Activated CD4-positive, alpha-beta memory T cell treated with anti-CD3 and anti-CD28 coated beads for 36 hours (primary cell): ENCODE results near the gene LY6G6D. TPM values are rescaled to one million over a fixed set of nuclear protein-coding genes. Genes with fewer than 3 reads are reported as not detected.
A peak's percentile ranks its signal among the peaks of the same experiment; 100 is the strongest.

Experiments
- CTCF ChIA-PET: fragments of 350-600 bp; sonication (Branson Sonifier 250); formaldehyde crosslinking; loops from one replicate; lab custom pipeline; 2021; ENCODE audit warnings: antibody characterized with exemption, inconsistent platforms; lab: Charles Lee
- POLR2A ChIA-PET: fragments of 350-600 bp; sonication (Branson Sonifier 250); formaldehyde crosslinking; loops from one replicate; lab custom pipeline; 2021; ENCODE audit warnings: antibody characterized with exemption; lab: Charles Lee
- DNase-seq: peaks from one replicate; pipeline ENCODE4 v3.0.0-alpha.2; 2020
- H3K27ac Mint-ChIP-seq: one replicate; pipeline ENCODE4 v1.8.0; 2021; ENCODE audit warnings: mixed read lengths
- H3K27me3 Mint-ChIP-seq: one replicate; pipeline ENCODE4 v1.8.0; 2021; ENCODE audit warnings: mixed read lengths
- H3K36me3 Mint-ChIP-seq: one replicate; pipeline ENCODE4 v1.8.0; 2021; ENCODE audit warnings: mixed read lengths
- H3K4me1 Mint-ChIP-seq: one replicate; pipeline ENCODE4 v1.8.0; 2021; ENCODE audit warnings: low read depth, mixed read lengths
- H3K4me3 Mint-ChIP-seq: one replicate; pipeline ENCODE4 v1.8.0; 2021; ENCODE audit warnings: mild to moderate bottlenecking, mixed read lengths
- H3K9me3 Mint-ChIP-seq: one replicate; pipeline ENCODE4 v1.8.0; 2021; ENCODE audit warnings: mixed read lengths
- intact Hi-C: fragments of 100-400 bp; cut with micrococcal nuclease; formaldehyde crosslinking; loops from one replicate; pipeline ENCODE4 v1.15.1; 2023
- total RNA-seq, 2 experiments: library from RNA; stranded (reverse); gene quantifications; one replicate each; pipeline ENCODE4 v1.2.3, GENCODE V29; 2021

LY6G6D gene
- total RNA-seq, 2 experiments from 2014 or later, result not detected

GRCh38 chr6:31730631-31731086, 15.5 kb downstream of the LY6G6D start:
- no peak overlapping the region for H3K4me3 Mint-ChIP-seq
- no peak for DNase-seq
- no peaks in the 10 kb centered on the region for H3K27me3 Mint-ChIP-seq
- H3K4me1 Mint-ChIP-seq, result peaks cover 67% of the 10 kb centered on the region
- POLR2A ChIA-PET, result interaction anchor here (1.5 to 2.5 kb wide), 2 partner anchors 8 to 104 kb away, joined by 5 to 11 read pairs; partner anchors contain the start of gene MSH5
- H3K27ac Mint-ChIP-seq, result peak overlapping the region; percentile 10
- H3K36me3 Mint-ChIP-seq, result peaks cover 46% of the 10 kb centered on the region
- intact Hi-C loops, result loop anchor here (10.0 kb wide), 2 partner anchors 244 to 1166 kb away; partner anchors contain the start of gene DXO
- no peaks in the 10 kb centered on the region for H3K9me3 Mint-ChIP-seq
- CTCF ChIA-PET, result interaction anchor here (1.0 to 4.2 kb wide), 13 partner anchors 9 to 161 kb away, joined by 4 to 40 read pairs (median 6); partner anchors contain the start of genes ABHD16A, HSPA1A, HSPA1L and LSM2

DNA sequence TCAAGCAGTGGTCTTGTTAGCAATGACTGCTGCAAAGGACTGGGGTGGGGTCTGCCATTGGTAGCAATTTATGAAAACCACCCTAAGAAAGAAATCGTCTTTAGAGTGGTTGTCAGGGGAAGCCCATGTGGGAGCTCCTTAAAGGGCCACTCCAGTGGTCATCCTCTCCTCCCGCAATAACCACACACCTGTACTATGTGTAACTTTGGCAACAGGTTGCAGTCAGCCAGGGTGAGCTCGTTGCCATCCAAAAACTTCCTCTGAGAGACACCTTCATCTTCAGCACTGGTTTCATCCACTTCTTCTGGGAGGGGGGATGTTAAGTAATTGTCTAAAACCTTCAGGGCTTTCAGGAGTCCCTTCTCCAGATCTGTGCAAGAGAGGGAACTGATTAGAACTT, 16.9 kb downstream of the LY6G6D start:
- no peaks in the 10 kb centered on the region for H3K27me3 Mint-ChIP-seq
- POLR2A ChIA-PET, result interaction anchor here (1.1 to 1.2 kb wide), 2 partner anchors 91 to 131 kb away, joined by 3 to 5 read pairs; no protein-coding TSS in a partner anchor
- H3K4me1 Mint-ChIP-seq, result peaks cover 59% of the 10 kb centered on the region

GRCh38 chr6:31733734-31734133, 18.6 kb downstream of the LY6G6D start:
- Mint-ChIP-seq H3K9me3 (no peaks in the 10 kb centered on the region), H3K36me3 (peaks cover 51% of the 10 kb centered on the region), H3K27me3 (no peaks in the 10 kb centered on the region), H3K4me3 (peak overlapping the region; percentile 98), H3K4me1 (peaks cover 64% of the 10 kb centered on the region), H3K27ac (peak overlapping the region; percentile 88)
- POLR2A ChIA-PET, result interaction anchor here (1.1 kb wide), 1 partner anchor 81 kb away, joined by 4 read pairs; the partner anchor contains the start of gene BAG6
- intact Hi-C loops, result loop anchor here (10.0 kb wide), 2 partner anchors 241 to 1169 kb away; partner anchors contain the start of gene DXO
- CTCF ChIA-PET, result interaction anchor here (0.6 to 8.1 kb wide), 3 partner anchors 36 to 462 kb away, joined by 3 to 67 read pairs (median 6); no protein-coding TSS in a partner anchor
- DNase-seq, result no peak

More for the DNA sequence above, 16.9 kb downstream of the LY6G6D start:
- peaks cover 51% of the 10 kb centered on the region for H3K36me3 Mint-ChIP-seq
- no peak overlapping the region for H3K27ac Mint-ChIP-seq
- H3K9me3 Mint-ChIP-seq, result no peaks in the 10 kb centered on the region
- intact Hi-C loops, result loop anchor here (10.0 kb wide), 2 partner anchors 243 to 1167 kb away; partner anchors contain the start of gene DXO
- no peak overlapping the region for H3K4me3 Mint-ChIP-seq
- CTCF ChIA-PET, result interaction anchor here (1.4 to 3.6 kb wide), 4 partner anchors 38 to 99 kb away, joined by 5 to 30 read pairs (median 17); partner anchors contain the start of gene LY6G5C
- no peak for DNase-seq

DNA sequence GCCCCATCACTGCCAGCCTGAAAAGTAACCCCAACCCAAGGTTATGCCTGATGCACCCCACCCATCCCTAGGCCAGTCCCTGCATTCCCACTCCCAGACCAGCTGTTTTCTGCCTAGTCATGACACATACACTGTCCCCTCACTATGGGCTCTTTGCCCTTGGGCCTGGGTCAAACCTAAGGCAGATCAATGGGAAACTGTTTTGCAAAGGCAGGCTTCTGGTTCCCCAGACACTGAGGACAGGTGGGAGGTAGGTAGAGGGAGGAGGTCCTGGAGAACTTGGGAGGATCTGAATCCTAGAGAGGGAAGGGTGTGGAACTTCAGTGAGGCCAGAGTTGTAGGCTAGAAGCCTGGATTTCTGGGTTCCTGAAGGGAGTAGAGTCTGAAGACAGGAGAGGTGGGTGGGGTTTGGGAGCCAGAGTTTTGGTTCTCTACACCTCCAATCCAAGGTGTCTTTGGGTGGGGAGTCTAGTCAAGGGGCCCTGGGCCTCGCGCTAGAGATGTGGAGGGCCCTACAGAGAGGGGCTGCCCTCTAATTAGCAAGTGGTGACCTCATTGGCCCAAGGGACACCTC, 19.2 kb downstream of the LY6G6D start:
- ChIA-PET CTCF (interaction anchor here (0.6 to 8.1 kb wide), 3 partner anchors 37 to 461 kb away, joined by 3 to 67 read pairs (median 3); partner anchors contain the start of gene LY6G5C), POLR2A (interaction anchor here (0.7 to 3.0 kb wide), 4 partner anchors 73 to 193 kb away, joined by 3 to 15 read pairs (median 3); partner anchors contain the start of genes DDX39B, HSPA1B and LSM2)
- Mint-ChIP-seq H3K27me3 (no peaks in the 10 kb centered on the region), H3K4me1 (peaks cover 64% of the 10 kb centered on the region), H3K4me3 (peak overlapping the region; percentile 98), H3K9me3 (no peaks in the 10 kb centered on the region), H3K36me3 (peaks cover 49% of the 10 kb centered on the region), H3K27ac (peak overlapping the region; percentile 88)
- intact Hi-C loops, result loop anchor here (10.0 kb wide), 2 partner anchors 240 to 1170 kb away; partner anchors contain the start of gene DXO
- no peak for DNase-seq

GRCh38 chr6:31734821-31735406, 19.8 kb downstream of the LY6G6D start:
- ChIA-PET POLR2A (interaction anchor here (0.6 to 3.0 kb wide), 7 partner anchors 49 to 194 kb away, joined by 3 to 15 read pairs (median 3); partner anchors contain the start of genes DDX39B, HSPA1B and LSM2), CTCF (interaction anchor here (1.3 to 8.1 kb wide), 4 partner anchors 36 to 95 kb away, joined by 3 to 67 read pairs (median 7); partner anchors contain the start of gene LY6G5C)
- Mint-ChIP-seq H3K4me3 (peak overlapping the region; percentile 98), H3K27me3 (no peaks in the 10 kb centered on the region), H3K4me1 (peaks cover 65% of the 10 kb centered on the region), H3K27ac (peak overlapping the region; percentile 88), H3K36me3 (peaks cover 50% of the 10 kb centered on the region), H3K9me3 (no peaks in the 10 kb centered on the region)
- intact Hi-C loops, result loop anchor here (5.0 to 10.0 kb wide), 4 partner anchors 188 to 1170 kb away; partner anchors contain the start of genes ATP6V1G2, DXO, NFKBIL1 and PSMB8
- DNase-seq, result peak; percentile 76

GRCh38 chr6:31736021-31736767, 21.0 kb downstream of the LY6G6D start, which contains the start of gene CLIC1:
Gene CLIC1 (minus strand): TSS chr6:31736530. CDS start chr6:31736300, 230 bp downstream.
- intact Hi-C loops, result loop anchor here (5.0 to 10.0 kb wide), 4 partner anchors 189 to 1171 kb away; partner anchors contain the start of genes ATP6V1G2, DXO, NFKBIL1 and PSMB8
- Mint-ChIP-seq H3K4me1 (peaks cover 64% of the 10 kb centered on the region), H3K4me3 (peak within 1 kb of the TSS; percentile 98), H3K27me3 (no peaks in the 10 kb centered on the region), H3K9me3 (no peaks in the 10 kb centered on the region), H3K36me3 (peaks cover 52% of the 10 kb centered on the region), H3K27ac (peak within 1 kb of the TSS; percentile 88)
- CTCF ChIA-PET, result interaction anchor here (1.1 to 8.1 kb wide), 4 partner anchors 35 to 94 kb away, joined by 3 to 67 read pairs (median 7); no protein-coding TSS in a partner anchor
- POLR2A ChIA-PET, result interaction anchor here (0.6 to 3.4 kb wide), 8 partner anchors 10 to 94 kb away, joined by 3 to 15 read pairs (median 3); partner anchors contain the start of genes GPANK1 and HSPA1B
- DNase-seq, result peak; percentile 91

GRCh38 chr6:31736768-31737314, 21.7 kb downstream of the LY6G6D start:
- intact Hi-C loops, result loop anchor here (5.0 to 10.0 kb wide), 4 partner anchors 190 to 1172 kb away; partner anchors contain the start of genes ATP6V1G2, DXO, NFKBIL1 and PSMB8
- Mint-ChIP-seq H3K36me3 (peaks cover 55% of the 10 kb centered on the region), H3K4me1 (peaks cover 66% of the 10 kb centered on the region), H3K27ac (peak overlapping the region; percentile 88), H3K4me3 (peak overlapping the region; percentile 98), H3K27me3 (no peaks in the 10 kb centered on the region), H3K9me3 (no peaks in the 10 kb centered on the region)
- POLR2A ChIA-PET, result interaction anchor here (0.7 to 3.4 kb wide), 6 partner anchors 76 to 99 kb away, joined by 3 to 15 read pairs (median 8); partner anchors contain the start of genes HSPA1A, HSPA1B and HSPA1L
- CTCF ChIA-PET, result interaction anchor here (1.1 to 8.1 kb wide), 8 partner anchors 34 to 94 kb away, joined by 3 to 67 read pairs (median 7); no protein-coding TSS in a partner anchor
- no peak for DNase-seq

- peaks cover 52% of the 10 kb centered on the region for H3K36me3 Mint-ChIP-seq
- peaks cover 63% of the 10 kb centered on the region for H3K4me1 Mint-ChIP-seq
- intact Hi-C loops, result loop anchor here (5.0 to 10.0 kb wide), 4 partner anchors 190 to 1173 kb away; partner anchors contain the start of genes ATP6V1G2, DXO, NFKBIL1 and PSMB8
- POLR2A ChIA-PET, result interaction anchor here (0.8 to 3.4 kb wide), 11 partner anchors 8 to 1234 kb away, joined by 3 to 15 read pairs (median 6); partner anchors contain the start of genes ABHD16A, ATF6B, DDAH2 and HSPA1A
- H3K4me3 Mint-ChIP-seq, result peak overlapping the region; percentile 98
- no peaks in the 10 kb centered on the region for H3K9me3 Mint-ChIP-seq
- no peaks in the 10 kb centered on the region for H3K27me3 Mint-ChIP-seq
- CTCF ChIA-PET, result interaction anchor here (0.6 to 8.1 kb wide), 14 partner anchors 8 to 186 kb away, joined by 3 to 67 read pairs (median 8); partner anchors contain the start of genes DDAH2, GPANK1, LSM2 and VARS1
- DNase-seq, result peak; percentile 42
- peak overlapping the region; percentile 88 for H3K27ac Mint-ChIP-seq
These were observed 22.3 kb downstream of the LY6G6D start for GRCh38 chr6:31737315-31737990.
